NCI-H1930 (cell line): Measurements from ENCODE around the gene CYGB.

Experiments
- DNase-seq, 2 experiments: peaks; one replicate each; lab custom pipeline; 2025; lab: John Stamatoyannopoulos, UW

CYGB gene

GRCh38 chr17:76537578-76538280, at the start of gene CYGB:
Gene CYGB (minus strand): TSS chr17:76537709. CDS start chr17:76537542, 167 bp downstream.
- no peak for DNase-seq

DNA sequence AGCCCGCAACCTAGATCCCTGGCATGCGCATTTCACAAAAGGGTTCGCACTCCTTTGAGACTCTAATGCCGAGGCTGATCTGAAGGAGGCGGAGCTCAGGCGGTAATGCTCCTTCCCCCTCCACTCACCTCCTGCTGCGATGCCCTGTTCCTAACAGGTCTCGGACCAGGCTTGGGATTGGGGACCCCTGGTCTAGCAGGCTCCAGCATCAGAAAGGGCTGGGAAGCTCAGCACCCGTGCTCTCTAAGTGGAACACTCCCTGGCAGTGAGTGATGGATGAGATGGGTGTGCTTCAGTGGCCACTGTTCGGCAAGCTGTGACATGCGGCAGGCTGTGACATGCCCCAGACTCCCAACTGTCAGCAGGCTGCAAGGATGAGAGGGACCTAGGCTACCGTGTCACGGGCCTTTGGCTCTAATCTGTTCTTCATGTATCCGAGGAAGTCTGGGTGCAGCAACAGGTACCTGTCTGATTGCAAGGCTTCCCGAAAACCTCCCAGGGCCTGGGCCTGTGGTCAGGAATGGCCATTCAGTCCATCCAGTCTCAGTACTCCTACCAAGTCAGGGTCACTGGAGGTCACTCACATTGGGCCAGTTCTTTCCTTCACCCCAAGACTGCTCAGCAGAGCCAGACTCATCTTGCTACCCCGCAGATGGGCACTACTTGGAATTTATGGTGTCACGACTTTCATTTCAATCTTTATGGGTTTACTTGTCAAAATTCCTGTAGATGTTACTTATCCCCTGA, 49.4 kb upstream of the CYGB start:
- no peak for DNase-seq

DNA sequence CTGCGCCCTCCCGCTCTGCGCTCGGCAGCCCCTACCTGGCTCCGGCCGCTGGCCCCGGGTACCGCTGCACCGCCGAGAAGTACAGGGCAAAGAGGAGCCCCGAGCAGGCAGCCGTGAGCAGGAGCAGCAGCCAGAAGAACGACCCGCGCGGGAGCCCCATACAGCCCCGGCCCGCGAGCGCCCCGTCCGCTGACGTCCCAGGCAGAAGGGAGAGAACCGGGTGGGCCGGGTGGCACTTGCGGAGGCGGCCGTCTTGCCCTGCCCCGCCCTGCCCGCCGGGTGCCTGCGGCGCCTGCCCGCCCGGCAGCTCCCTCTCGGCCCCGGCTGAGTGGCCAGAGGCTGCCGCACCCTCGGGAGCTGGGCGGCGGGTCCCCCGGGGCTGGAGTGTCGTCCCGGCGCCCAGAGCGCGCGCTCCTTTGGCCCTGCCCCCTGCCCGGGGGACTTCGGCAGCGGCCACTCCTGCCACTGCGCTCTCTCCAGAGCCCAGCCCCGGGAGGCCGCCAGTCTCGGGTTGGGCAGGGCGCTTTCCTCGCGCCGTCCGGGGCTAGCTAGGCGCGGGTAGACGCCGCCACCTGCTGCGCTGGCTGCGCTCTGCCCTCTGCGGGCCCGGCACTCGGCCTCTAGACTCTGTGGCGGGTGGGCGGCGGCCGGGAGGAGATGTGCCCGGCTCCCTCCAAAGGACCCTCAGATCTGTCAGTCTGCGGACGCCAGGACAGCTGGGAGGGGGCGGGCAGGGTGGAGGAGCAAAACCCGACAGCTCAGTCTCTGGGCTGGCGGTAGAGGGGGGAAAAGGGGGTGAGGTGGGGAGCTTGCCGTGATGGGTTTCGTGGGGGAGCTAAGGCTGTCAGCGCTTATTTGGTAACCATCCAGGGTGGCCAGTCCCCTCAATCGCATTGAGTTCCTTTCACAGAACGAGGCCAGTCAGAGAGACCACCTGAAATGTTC, 48.4 kb upstream of the CYGB start, which contains the start of gene ST6GALNAC2:
ST6GALNAC2 (minus strand) TSS at position 212 of the 945 bp plus-strand sequence; CDS start at position 160, 52 bp downstream.
- DNase-seq = peak in 1 of 2 experiments; percentile 31

DNA sequence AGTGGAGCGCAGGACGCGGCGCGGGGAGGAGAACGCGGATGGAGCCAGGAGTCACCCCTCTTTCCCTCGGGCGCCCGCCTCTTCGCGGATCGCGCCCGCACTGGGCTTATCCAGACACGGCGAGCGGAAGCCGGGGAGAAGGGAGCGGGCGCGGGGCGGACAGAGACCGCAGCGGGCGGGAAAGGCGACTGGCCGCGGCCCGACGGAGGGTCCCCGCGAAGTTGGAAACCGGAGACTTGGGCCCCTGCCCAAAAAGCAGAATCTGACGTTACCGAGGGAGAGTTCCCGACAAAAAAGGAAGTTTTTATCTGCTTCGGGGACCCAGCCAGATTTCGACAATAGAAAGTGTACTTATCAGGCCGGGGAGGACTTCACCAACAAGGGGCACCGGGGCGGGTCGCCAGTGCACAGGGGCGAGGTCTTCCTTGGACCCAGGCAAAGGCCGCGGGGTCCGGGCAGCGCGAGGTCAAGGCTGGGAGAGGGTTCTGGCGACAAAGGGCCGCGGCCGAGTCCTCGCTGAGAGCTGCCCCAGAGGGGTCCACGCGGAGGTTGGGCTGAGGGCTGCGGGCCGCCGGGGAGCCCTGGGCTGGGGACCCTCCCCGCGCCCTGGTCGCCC, 47.6 kb upstream of the CYGB start:
- no peak for DNase-seq

- no peak for DNase-seq
Measured at GRCh38 chr17:76584427-76585032, 47.0 kb upstream of the CYGB start.

DNA sequence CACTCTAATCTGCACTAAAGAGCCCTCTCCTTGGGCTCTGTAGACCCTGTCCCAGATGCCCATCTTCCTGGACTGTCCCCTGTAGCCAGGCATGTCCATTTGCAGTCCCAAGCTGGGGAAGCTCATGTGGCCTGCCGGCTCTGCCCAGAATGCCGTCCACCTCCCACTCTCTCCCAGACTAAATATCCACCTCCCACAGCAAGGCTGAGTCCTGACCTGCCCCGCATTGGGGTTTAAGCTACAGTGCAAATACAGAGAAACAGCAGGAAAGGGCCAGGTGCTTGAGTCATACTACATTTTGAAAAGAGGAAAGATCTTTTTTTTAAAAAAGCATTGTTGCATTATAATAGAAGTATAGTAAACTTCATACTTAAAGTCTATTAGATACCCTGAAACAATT, 45.2 kb upstream of the CYGB start:
- DNase-seq = no peak

- no peak for DNase-seq
Measured at GRCh38 chr17:76581515-76581914, 44.0 kb upstream of the CYGB start.

- DNase-seq = no peak
Measured at GRCh38 chr17:76579281-76579680, 41.8 kb upstream of the CYGB start.

GRCh38 chr17:76578376-76578775, 40.9 kb upstream of the CYGB start:
- no peak for DNase-seq

GRCh38 chr17:76577876-76578275, 40.4 kb upstream of the CYGB start:
- no peak for DNase-seq

DNA sequence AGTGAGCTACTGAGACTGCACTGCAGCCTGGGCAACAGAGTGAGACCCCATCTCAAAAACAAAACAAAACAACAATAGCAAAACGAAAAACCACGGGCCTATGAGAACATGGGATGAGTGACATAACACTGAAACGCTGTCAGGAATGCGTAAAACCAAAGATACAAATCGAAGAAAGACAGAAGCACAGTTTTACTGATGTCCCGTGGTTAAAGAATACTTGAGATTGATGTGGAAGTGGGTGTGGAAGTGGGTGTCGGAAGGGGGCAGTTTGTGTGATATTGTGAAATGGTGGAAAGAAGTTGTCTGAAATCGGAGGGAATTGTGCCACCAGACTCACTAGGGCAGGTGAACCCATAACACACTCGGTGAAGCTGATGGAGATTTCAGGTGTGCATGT, 38.7 kb upstream of the CYGB start:
- DNase-seq = no peak

GRCh38 chr17:76575570-76575969, 38.1 kb upstream of the CYGB start:
- no peak for DNase-seq

GRCh38 chr17:76574166-76574565, 36.7 kb upstream of the CYGB start:
- no peak for DNase-seq

DNA sequence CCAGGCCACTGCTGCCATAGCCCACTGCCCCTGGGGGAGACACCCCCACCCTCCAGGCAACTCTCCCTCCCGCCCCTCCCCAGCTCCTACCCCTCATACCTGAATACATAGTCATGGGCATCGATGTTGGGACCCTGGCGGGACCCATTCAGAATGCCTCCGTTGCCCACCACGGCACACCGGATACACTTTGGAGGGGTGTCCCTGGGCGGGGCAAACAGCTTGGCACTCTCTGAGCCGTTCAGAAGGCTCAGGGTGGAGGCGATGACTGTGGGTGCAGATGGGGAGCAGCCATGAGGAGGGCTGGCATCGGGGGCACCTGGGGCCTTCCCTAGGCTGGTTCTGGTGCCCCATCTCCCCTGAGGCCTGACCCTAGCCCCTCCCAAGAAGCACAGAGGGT, 35.6 kb upstream of the CYGB start:
- no peak for DNase-seq

GRCh38 chr17:76572201-76572910, 34.8 kb upstream of the CYGB start:
- no peak for DNase-seq

DNA sequence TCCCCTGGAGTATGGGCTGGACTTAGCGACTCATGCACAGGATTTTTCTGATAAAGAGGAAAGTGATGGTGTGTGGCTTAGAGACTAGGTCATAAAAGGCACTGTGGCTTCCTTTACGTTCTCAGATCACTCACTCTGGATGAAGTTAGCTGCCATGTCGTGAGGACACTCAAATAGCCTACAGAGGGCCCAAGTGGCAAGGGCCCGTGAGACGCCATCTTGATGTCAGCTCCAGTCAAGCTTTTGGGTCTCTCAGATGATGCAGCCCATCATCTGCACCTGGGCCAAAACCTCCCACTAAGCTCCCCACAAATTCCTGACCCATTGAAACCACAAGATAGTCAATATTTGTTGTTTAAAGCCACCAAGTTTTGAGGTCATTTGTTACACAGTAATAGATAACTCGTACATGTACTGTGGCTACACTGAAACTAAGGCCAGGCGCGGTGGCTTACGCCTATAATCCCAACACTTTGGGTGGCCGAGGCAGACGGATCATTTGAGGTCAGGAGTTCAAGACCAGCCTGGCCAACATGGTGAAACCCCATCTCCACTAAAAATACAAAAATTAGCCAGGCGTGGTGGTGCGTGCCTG, 33.5 kb upstream of the CYGB start:
- DNase-seq = no peak

DNA sequence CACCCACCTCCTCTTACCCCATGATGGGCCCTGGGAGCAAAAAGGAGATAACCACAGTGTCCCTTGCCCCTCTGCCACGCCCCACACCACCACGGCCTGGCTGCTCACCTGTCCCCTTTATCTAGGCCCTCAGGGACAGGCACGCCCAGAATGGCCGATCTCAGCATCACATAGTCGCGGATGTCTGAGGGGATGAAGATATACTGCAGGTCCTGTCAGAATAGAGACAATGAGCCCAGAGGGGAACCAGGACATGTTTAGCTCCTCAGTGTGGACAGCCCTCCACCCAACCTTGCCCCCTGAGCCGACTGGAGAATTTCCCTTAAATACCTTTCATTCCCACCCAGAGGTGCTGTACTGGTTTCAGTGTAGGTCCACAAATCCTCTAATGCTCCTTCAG, 32.9 kb upstream of the CYGB start:
- DNase-seq = no peak

- DNase-seq = no peak
Measured at GRCh38 chr17:76569607-76570279, 32.2 kb upstream of the CYGB start.

GRCh38 chr17:76568811-76569221, 31.3 kb upstream of the CYGB start:
- no peak for DNase-seq
